Neutrophil (primary cell): ENCODE data around the gene CACHD1.

Experiments used
- H3K27ac ChIP-seq: fragments of 200-600 bp; sonication (generic); 2 replicates; pipeline ENCODE4 v1.5.1; 2016; ENCODE audit warnings: mild to moderate bottlenecking, moderate library complexity
- H3K27me3 ChIP-seq: fragments of 200-600 bp; sonication (generic); 2 replicates; pipeline ENCODE4 v1.6.0; 2016; ENCODE audit warnings: mild to moderate bottlenecking
- H3K36me3 ChIP-seq: fragments of 200-600 bp; sonication (generic); 2 replicates; pipeline ENCODE4 v1.5.1; 2017
- H3K4me1 ChIP-seq, 2 experiments: fragments of 200-600 bp in 1 of 2; sonication (generic) in 1 of 2; 1 replicate in 1 of 2; 2 replicates in 1 of 2; pipeline versions ENCODE4 v1.5.1 to v1.6.1; 2013 to 2016; ENCODE audit warnings: low read depth in 1 of 2, low read length in 1 of 2, mild to moderate bottlenecking in 1 of 2, moderate library complexity in 1 of 2; ENCODE audit not compliant: control insufficient read depth in 1 of 2, insufficient read depth in 1 of 2
- H3K4me3 ChIP-seq, 2 experiments: fragments of 200-600 bp in 1 of 2; sonication (generic) in 1 of 2; 1 replicate in 1 of 2; 2 replicates in 1 of 2; pipeline ENCODE4 v1.5.1; 2013 to 2016; ENCODE audit warnings: low read depth in 1 of 2, low read length in 1 of 2, mild to moderate bottlenecking in 1 of 2, moderate library complexity in 1 of 2
- H3K9me3 ChIP-seq: fragments of 200-600 bp; sonication (generic); 2 replicates; pipeline ENCODE4 v1.5.1; 2016
- TF ChIP-seq, protein P1 (sequence below): fragments of 200-600 bp; sonication (generic); IDR thresholded peaks from 2 replicates; pipeline ENCODE4 v1.5.1; 2016; ENCODE audit warnings: antibody characterized with exemption

Gene CACHD1

DNA sequence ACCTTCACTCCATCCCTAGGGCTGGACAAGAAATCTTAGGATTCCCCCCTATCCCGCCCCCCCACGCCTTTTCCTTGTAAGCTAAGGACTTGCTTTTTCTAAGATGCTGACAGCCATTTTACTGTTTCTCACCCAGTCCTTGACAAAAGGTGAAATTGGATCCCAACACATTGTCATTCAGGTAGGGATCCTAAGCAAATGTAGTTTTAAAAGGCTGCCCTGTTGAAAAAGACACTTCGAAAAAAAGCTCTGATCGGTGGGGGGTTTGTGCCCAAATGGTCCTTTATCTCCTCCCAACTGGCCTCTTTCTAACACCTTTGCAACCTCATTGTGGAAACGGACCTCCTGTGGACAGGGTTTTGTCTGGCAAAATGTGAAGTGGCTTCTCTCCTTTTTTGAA is 2.9 kb downstream of the CACHD1 start:
- Histone ChIP-seq H3K27me3 (peaks cover 59% of the 10 kb centered on the region), H3K36me3 (no peaks in the 10 kb centered on the region), H3K9me3 (no peaks in the 10 kb centered on the region), H3K27ac (no peak overlapping the region), H3K4me1 (peaks cover 20 to 25% of the 10 kb centered on the region in 2 experiments), H3K4me3 (no peak overlapping the region)
- TF ChIP-seq, protein P1, sequence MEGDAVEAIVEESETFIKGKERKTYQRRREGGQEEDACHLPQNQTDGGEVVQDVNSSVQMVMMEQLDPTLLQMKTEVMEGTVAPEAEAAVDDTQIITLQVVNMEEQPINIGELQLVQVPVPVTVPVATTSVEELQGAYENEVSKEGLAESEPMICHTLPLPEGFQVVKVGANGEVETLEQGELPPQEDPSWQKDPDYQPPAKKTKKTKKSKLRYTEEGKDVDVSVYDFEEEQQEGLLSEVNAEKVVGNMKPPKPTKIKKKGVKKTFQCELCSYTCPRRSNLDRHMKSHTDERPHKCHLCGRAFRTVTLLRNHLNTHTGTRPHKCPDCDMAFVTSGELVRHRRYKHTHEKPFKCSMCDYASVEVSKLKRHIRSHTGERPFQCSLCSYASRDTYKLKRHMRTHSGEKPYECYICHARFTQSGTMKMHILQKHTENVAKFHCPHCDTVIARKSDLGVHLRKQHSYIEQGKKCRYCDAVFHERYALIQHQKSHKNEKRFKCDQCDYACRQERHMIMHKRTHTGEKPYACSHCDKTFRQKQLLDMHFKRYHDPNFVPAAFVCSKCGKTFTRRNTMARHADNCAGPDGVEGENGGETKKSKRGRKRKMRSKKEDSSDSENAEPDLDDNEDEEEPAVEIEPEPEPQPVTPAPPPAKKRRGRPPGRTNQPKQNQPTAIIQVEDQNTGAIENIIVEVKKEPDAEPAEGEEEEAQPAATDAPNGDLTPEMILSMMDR = no peak

DNA sequence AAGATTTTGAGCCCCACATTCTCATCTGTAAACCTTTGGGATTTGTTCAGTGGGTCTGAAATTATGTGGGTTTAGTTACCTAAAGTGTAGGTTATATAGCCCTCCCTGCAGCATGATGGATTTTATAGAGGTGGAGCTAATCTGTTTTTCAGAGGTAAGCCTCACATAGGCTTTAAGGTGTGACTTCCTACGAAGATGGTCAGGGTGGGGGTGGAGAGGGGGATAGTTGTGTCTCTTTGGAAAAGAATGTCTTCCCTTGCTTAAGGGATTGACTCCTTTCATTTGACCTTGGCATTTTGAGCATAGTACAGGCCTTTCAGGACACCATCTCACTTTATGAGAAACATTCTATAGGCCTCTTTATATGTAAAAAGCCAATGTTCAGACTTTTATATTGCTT is 3.4 kb downstream of the CACHD1 start:
- Histone ChIP-seq H3K4me3 (no peak overlapping the region), H3K27me3 (peaks cover 53% of the 10 kb centered on the region), H3K36me3 (no peaks in the 10 kb centered on the region), H3K9me3 (no peaks in the 10 kb centered on the region), H3K4me1 (peaks cover 20 to 25% of the 10 kb centered on the region in 2 experiments), H3K27ac (no peak overlapping the region)
- TF ChIP-seq, protein P1 = no peak

DNA sequence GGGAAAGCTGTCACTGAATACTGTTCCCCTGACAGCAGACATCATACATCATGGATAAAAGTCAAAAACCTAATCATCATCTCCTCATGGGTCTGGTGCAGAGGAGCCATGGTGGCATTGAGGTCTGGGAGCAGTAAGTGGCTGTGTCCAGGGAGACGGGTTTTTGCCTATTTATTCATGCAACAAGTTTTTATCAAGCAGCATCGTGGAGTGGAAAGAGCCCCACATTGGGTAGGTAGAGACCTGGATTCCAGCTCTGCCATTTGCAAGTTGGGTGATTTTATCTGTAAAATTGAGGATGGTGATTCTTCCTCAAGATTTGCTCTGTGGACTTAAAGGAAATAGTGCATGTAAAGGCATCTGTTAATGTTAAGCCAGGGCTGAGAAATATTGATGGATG is 4.2 kb downstream of the CACHD1 start:
- Histone ChIP-seq H3K36me3 (no peaks in the 10 kb centered on the region), H3K27me3 (peaks cover 45% of the 10 kb centered on the region), H3K9me3 (no peaks in the 10 kb centered on the region), H3K27ac (no peak overlapping the region), H3K4me1 (peaks cover 20 to 25% of the 10 kb centered on the region in 2 experiments), H3K4me3 (no peak overlapping the region)
- TF ChIP-seq, protein P1 = no peak

DNA sequence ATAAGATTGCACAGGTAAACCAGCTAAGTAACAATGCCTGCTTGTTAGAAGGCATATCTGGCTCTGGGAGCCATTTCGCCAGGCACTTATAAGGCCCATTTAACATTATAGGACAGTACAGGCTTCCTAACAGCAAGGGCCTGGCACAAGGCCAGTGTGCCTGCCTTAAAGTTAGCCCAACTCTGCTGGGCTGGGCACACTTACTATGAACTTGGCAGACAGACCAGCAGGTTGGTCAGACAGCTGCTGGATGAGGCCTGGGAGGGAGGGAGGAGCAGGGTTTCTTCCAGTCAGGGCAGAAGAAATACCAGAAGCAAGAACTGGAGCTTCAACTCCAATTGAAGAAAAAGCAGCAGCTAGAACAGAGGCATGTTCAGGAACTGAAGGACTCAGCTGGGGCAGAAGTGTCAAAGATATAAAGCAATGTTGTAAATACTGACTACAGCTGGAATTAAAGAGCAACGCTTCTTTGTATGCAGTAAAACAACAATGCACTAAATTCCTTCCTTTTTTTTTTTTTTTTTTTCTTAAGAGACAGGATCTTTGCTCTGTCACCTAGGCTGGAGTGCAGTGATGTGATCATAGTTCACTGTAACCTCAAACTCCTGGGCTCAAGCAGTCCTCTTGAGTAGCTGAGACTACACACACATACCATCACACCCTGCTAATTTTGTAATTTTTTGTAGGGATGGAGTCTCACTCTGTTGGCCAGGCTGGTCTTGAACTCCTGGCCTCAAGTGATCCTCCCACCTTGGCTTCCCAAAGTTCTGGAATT is 4.9 kb downstream of the CACHD1 start:
- Histone ChIP-seq H3K9me3 (no peaks in the 10 kb centered on the region), H3K36me3 (no peaks in the 10 kb centered on the region), H3K27ac (no peak overlapping the region), H3K4me1 (peaks cover 16 to 22% of the 10 kb centered on the region in 2 experiments), H3K4me3 (no peak overlapping the region), H3K27me3 (peaks cover 38% of the 10 kb centered on the region)
- TF ChIP-seq, protein P1 = no peak

DNA sequence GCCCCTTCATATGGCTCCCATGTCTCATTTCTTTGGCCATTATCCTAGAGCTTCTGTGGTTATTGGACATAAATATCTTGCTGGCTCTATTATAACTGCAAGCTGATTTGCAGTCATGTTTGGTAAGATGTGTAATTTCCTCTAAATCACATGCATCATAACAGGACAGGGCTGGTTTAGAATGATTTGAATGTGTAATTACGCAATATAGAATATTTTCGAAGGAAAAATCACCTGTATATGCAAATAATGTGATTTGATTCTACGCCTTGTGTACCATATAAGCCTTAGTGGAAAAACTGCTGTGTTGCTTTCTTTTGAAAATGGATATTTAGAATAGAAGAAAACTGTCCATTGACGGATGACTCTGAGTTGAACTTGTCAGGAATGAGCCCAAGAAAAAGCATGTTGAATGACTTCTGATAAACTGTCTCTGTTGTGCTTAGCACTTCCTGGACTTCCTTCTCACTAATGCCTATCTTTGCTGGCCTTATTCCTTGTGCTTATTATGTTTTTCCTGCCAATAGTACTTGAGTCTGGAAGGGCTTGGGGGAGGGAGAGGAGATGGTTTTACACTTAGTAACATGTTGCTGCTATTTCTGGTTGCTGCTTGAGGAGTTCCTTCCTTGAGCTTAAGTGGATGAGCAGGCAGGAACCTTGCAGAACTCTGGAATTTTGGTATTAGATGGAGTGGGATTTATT is 6.5 kb downstream of the CACHD1 start:
- TF ChIP-seq, protein P1 = no peak
- Histone ChIP-seq H3K27ac (no peak overlapping the region), H3K9me3 (no peaks in the 10 kb centered on the region), H3K4me1 (peaks cover 3 to 6% of the 10 kb centered on the region in 2 experiments), H3K27me3 (peaks cover 23% of the 10 kb centered on the region), H3K36me3 (no peaks in the 10 kb centered on the region), H3K4me3 (no peak overlapping the region)
